GM12891 (cell line): ENCODE data around the gene CAPN1.
"Not testable (repeated sequence)": the region's sequence is repeated elsewhere in the genome, so short reads cannot be mapped to it uniquely, and the experiment has no call there.

Experiments
- POLR2AphosphoS5 ChIP-seq: IDR thresholded peaks from 2 replicates; pipeline ENCODE4 v1.6.1; 2011; ENCODE audit warnings: low read depth, low read length, control low read depth
- TAF1 ChIP-seq: IDR thresholded peaks from 2 replicates; pipeline ENCODE4 v1.6.1; 2011; ENCODE audit warnings: low read depth, low read length, control low read depth

DNA sequence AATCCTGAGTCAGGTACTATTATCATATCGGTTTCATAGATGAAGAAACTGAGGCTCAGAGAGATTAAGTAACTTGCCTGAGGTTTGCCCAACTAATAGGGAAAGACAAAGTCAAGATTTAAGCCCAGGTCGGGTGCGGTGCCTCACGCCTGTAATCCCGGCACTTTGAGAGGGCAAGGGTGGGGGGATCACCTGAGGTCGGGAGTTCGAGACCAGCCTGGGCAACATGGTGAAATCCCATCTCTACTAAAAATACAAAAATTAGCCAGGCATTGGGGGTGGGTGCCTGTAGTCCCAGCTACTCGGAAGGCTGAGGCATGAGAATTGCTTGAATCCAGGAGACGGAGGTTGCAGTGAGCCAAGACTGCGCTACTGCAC is 31.6 kb upstream of the CAPN1 start:
- not testable (repeated sequence) for TF ChIP-seq POLR2AphosphoS5, TAF1
